ENCODE data around the gene PCDHGA12.

Gene PCDHGA12

GRCh38 chr5:141441571-141442170 lies 11.4 kb downstream of the PCDHGA12 start:
- no peak for DNase-seq

GRCh38 chr5:141465351-141465750 lies 35.0 kb downstream of the PCDHGA12 start:
- DNase-seq = no peak

- DNase-seq = peak; percentile 23 to 39
Observed at GRCh38 chr5:141475625-141476131, 45.4 kb downstream of the PCDHGA12 start, which contains the start of gene PCDHGC3. TSS of gene PCDHGC3 (plus strand) at chr5:141475966. CDS start at chr5:141476117, 151 bp downstream.

GRCh38 chr5:141476132-141476911 lies 46.0 kb downstream of the PCDHGA12 start:
- DNase-seq = no peak

GRCh38 chr5:141477044-141477575 lies 46.8 kb downstream of the PCDHGA12 start:
- no peak for DNase-seq

- DNase-seq = no peak
Observed at GRCh38 chr5:141477815-141478214, 47.5 kb downstream of the PCDHGA12 start.

- no peak for DNase-seq
Observed at GRCh38 chr5:141478321-141478945, 48.1 kb downstream of the PCDHGA12 start.

- DNase-seq = no peak
Observed at GRCh38 chr5:141479776-141480175, 49.5 kb downstream of the PCDHGA12 start.
